ENCODE data around the gene FYB1. TPM values are rescaled to one million over a fixed set of nuclear protein-coding genes. Genes with fewer than 3 reads are reported as not detected.

FYB1 gene
- total RNA-seq, 1 experiment from 2014 or later = not detected

DNA sequence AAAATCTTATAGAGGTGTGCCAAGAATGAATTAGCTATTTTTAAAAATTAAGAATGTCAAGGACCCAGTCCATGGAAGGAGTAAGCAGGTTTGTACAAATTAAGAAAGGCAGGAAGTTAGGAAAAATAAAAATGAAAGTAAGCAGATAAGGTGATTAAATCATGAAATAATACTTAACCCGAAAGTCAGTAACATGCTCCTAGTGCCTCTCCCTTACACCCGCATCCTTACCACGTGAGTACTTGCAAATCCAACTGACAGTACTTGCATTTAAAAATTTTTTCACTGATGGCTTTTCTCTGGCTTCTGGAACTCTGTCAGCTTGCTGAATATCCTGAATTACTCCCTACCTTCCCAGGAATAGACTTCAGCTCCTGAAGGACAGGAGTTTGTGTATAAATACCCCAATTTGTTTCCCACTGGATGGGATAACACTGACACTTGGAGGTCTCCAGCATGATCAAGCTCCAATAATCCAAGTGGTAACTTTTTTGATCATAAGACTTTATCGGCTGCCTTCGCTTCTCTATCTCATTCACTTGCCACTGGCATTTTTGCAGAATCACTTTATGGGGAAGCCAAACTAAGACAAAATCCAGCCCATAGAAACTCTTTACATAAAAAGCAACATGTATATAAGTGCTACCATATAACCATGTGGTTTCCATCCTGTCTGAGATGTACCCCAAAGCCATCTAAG, 103.6 kb downstream of the FYB1 start:
- no peak for DNase-seq (ENCODE audit: low read depth)
- in situ Hi-C loops (cut with HindIII; ENCODE audit: low pct_unique_long_range_greater_than_20kb, low sequenced_read_pairs) = no loop called here

DNA sequence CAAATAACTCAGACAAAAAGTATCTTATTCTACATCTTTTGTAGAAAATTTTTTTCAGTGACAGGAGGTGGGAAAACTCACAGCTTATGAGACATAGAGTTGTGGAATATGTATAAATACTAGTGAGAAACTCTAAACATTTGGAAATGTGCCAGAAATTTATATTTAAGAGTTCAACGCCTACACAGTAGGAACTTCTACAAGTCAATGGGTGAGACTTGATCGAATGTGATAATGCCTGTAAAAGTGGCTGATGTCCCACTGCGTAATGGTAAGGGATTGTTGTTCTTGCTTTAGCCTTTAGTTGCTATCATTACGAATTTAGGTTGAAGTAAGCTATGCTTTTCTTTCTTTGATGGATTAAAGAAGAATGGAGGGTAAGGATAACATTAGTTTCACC, 105.2 kb downstream of the FYB1 start:
- no peak for DNase-seq (ENCODE audit: low read depth)
- in situ Hi-C loops (cut with HindIII; ENCODE audit: low pct_unique_long_range_greater_than_20kb, low sequenced_read_pairs) = no loop called here

DNA sequence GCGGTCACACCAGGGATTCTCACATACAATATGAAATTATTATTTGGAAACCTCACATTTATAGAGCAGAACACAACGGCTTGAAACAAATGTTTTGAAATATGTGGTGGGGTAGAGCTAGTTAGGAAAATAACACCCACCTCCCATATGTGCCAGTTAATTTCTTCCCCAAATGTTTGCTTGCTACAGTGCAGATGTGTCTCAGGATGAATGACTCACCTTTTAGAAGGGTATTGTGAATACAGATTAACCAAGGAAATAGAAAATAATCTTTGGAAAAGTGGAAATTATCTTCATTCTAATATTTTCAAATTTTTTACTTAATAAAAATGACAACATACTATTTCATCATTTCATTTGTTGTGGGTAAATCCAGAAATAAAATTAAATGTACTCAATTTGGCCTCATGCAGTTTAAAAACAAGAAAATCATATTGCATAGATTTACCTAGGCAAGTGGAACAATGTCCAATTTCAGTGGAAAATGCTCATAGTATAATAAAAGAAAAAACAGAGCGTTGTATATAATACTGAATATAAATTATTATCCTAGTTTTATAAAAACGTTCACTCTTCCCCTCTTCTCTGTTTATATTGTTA, 105.9 kb downstream of the FYB1 start:
- DNase-seq (ENCODE audit: low read depth) = no peak
- in situ Hi-C loops (cut with HindIII; ENCODE audit: low pct_unique_long_range_greater_than_20kb, low sequenced_read_pairs) = no loop called here

DNA sequence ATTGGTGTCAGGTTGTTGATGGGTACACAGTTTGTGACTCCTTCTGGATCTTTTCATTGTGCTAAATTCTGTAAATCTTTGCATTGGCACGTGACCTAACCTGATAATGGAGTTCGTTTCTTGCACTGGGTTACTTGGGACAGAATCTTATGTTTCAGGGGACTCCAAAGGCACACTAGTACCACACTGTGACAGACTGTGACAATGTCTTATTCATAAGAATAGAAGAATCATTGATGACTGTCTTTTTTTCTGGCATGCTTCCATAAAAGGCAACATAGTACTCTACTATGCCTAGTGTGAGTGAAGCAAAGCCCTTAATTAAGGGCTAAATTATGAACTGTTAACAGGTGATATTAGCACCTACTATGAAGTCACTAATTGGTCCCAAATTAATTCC, 109.8 kb downstream of the FYB1 start:
- no peak for DNase-seq (ENCODE audit: low read depth)
- in situ Hi-C loops (cut with HindIII; ENCODE audit: low pct_unique_long_range_greater_than_20kb, low sequenced_read_pairs) = no loop called here

DNA sequence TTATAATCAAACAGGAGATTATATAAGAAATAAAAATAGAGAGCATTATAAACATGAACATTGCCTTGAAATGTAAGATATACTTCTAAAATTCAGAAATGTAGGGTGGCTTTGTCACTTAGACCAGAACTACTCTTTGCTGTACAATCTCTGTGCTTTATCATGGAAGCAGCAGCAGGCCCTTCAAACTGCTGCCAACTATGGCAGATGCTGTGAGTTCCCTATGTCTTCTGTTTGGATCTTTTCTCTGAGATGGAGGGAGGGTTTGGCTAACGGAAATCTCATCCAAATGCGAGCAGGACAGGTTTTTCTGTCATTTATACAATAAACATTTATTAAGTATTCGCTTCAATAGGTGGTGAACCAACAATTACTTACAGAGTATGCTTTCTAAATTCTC, 110.4 kb downstream of the FYB1 start:
- DNase-seq (ENCODE audit: low read depth) = no peak
- in situ Hi-C loops (cut with HindIII; ENCODE audit: low pct_unique_long_range_greater_than_20kb, low sequenced_read_pairs) = no loop called here

DNA sequence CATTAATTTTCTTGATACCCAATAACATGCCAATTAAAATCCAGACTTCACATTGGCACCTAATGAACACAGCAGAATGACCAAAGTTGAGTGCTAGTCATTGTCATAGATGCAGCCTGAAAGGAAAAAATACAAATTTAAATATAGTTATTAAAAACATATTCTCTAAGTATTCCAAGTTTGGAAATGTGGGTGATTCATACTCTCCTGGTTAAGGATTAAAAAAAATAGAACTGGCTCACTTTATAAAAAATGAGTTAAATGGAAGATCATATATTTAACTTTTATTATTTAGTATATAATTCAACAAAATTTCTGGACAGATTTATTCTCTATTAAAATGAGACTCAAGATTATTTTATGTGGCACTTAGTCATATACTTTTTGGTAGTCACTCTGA, 112.0 kb downstream of the FYB1 start:
- DNase-seq (ENCODE audit: low read depth) = no peak
- in situ Hi-C loops (cut with HindIII; ENCODE audit: low pct_unique_long_range_greater_than_20kb, low sequenced_read_pairs) = no loop called here

DNA sequence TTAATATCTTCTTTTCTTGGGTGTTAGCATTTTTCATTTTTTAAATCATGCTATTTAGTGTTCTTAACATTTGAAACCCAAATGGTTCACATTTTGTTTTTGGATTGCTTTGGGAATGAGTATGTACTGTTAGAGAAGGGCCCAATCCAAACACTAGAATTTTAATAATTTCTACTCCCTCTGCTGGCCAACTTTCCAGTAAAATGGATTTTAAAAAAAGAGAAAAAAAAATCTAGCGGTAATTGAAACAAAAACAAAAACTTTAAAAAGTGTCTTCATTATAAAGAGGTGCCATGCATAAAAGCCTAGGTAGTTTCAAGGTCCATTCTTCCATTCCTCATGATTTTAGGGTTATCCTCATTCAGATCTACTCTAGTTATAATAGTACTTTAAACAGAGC, 113.0 kb downstream of the FYB1 start:
- DNase-seq (ENCODE audit: low read depth) = no peak
- in situ Hi-C loops (cut with HindIII; ENCODE audit: low pct_unique_long_range_greater_than_20kb, low sequenced_read_pairs) = no loop called here

DNA sequence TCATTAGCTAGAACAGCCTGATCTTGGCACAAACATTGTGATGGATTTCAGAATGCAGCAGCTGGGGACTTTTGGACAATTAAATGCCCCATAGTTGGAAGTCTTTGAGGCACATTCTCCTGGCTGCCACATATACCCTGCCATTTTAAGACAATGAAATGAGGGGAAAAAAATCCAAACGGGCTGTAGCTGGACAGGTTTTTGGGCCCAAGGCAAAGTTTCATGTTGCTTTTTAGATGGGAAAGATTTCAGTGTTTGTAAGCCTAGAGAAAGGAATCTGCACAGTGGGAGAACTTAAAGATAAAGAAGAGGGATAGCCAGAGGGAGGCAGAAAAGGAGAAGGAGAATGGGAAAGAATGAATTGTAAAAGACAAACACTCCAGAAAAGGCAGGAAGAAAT, 115.1 kb downstream of the FYB1 start:
- DNase-seq (ENCODE audit: low read depth) = no peak
- in situ Hi-C loops (cut with HindIII; ENCODE audit: low pct_unique_long_range_greater_than_20kb, low sequenced_read_pairs) = no loop called here

DNA sequence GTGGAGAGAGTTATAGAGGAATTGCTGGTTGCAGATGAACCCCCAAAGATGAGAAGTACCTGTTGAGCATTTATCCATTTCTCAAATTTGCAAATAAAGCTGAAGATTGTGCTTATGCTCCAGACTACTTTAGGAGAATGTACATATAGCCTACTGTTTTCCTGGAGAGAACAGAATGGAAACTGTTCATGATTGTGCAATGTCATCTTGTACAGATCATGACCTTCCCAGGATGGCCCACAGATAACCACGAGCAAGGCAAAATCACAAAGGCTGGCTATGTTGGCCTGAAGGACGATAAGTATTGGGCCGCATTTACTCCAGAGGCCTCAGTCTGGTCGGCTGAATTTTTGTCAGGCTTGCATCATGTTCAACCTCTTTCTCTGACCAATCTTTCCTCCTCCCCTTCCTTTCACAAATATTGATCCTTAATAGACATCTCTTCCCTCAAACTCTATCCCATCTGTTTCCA, 116.6 kb downstream of the FYB1 start:
- in situ Hi-C loops (cut with HindIII; ENCODE audit: low pct_unique_long_range_greater_than_20kb, low sequenced_read_pairs) = no loop called here
- DNase-seq (ENCODE audit: low read depth) = no peak

DNA sequence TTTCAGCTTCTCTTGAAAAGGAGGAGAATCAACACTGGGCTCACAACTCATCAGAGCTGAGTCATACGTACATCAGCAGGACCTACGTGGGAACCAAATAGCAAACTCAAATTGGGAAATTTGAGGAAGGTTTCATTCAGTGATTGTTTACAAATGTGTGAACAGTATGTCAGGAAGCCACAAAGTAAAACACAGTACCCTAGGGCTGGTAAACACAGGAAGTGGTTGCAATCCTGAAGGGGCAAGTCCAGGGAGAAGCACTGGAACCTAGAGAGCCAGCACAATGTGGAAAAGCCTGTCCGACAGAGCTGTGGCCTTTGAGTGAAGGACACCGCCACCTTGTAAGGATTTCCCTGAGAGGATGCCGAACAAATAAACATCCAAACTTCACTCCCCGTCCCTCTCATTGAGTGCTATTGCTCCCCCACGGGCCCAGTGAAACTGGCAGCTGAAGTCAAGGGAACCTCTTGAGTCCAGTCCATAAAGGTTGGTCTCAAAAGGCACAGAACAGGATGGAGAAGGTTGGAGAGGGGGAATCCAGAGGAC, 118.4 kb downstream of the FYB1 start:
- in situ Hi-C loops (cut with HindIII; ENCODE audit: low pct_unique_long_range_greater_than_20kb, low sequenced_read_pairs) = no loop called here
- DNase-seq (ENCODE audit: low read depth) = peak; percentile 62

DNA sequence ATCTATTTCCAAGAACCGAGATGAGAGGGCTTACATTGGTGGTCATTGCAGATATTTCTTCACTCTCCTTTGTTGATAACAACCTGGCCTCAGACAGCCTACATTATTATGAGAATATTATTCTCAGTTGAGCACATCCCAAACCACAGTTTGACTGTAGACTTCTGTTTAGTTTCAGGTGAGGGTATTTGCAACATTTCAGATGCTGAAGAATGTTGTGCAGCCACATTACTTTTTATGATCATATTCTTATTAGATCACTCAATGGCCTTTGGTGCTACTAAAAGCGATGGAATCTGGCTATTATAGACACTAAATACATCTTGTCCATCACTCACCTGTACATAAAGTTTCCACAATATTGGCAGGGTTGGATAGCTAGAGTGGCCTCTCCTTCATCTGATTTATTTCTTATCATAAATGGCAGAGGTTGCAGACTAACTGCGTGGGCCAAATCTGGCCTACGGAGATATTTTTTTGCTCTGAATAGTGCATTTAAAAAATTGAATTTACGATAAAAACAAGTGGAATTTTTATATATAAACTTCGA, 119.0 kb downstream of the FYB1 start:
- in situ Hi-C loops (cut with HindIII; ENCODE audit: low pct_unique_long_range_greater_than_20kb, low sequenced_read_pairs) = no loop called here
- DNase-seq (ENCODE audit: low read depth) = no peak

DNA sequence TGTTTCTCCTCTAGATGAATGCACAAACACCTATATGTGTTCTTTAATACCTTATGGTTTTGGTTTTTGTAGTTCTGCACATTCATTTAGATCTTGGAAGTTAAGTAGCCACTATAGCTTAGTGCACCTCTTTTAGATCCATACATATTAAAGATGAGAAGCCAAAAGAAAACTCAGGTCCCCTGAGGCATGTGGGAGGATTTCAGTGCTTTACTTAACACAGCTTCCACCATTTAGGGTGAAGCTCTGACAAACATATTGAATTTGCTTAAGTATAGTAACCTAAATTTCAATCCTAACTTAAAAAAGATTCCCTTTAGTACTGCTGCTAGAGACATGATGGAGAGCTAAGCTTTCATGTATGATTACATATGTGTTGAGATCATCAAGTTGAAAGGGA, 119.5 kb downstream of the FYB1 start:
- DNase-seq (ENCODE audit: low read depth) = no peak
- in situ Hi-C loops (cut with HindIII; ENCODE audit: low pct_unique_long_range_greater_than_20kb, low sequenced_read_pairs) = no loop called here

DNA sequence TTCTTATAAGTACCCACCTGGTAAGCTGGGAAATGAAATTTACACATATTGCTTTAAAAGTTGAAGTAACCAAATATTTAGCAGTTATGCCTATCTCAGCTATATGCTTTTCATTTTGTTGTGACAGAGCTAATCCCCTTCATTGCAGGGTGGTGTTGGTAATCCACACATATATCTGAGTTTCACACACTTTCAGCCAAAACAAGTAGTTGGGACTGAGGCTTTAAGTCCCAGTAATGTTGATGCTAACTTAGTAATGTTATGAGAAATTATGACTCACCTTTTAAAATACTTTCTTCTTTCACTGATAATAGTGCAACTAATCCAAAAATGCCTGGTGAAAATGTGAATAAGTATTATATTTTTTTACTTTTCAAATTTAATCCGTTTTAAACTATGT, 126.0 kb downstream of the FYB1 start:
- no peak for DNase-seq (ENCODE audit: low read depth)
- in situ Hi-C loops (cut with HindIII; ENCODE audit: low pct_unique_long_range_greater_than_20kb, low sequenced_read_pairs) = no loop called here

DNA sequence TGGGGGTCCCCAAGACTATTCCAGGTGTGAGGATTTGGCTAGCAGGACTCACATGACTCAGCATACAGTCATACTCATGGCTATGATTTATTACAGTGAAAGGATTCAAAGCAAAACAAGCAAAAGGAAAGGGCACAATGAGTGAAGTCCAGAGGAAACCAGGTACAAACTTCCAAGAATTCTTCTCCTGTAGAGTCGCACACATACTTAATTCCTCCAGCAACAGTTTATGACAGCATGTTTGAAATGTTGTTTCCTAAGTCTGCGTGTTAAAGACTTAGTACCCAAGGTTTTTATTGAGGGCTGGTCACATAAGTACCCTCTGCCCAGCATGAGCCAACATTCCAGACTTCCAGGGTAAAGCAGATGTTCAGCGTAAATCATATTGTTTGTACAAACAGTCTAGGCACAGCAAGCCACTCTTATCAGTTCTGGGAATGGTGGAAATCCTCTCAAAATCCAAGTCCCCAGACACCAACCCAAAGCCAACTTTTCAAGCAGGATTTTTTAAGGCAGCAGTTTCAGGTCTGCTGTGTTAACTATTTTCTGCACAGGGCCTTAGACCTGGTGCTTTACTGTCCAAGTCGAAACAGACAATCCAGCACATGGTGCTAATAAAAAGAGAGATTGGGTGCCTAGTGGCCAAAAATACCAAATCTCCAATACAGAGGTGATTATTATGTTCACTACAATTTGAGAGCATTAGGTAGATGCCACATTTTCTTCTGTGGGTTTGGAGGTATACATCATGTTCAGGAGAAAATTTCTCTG, 126.6 kb downstream of the FYB1 start:
- peak; percentile 37 for DNase-seq (ENCODE audit: low read depth)
- in situ Hi-C loops (cut with HindIII; ENCODE audit: low pct_unique_long_range_greater_than_20kb, low sequenced_read_pairs) = no loop called here

DNA sequence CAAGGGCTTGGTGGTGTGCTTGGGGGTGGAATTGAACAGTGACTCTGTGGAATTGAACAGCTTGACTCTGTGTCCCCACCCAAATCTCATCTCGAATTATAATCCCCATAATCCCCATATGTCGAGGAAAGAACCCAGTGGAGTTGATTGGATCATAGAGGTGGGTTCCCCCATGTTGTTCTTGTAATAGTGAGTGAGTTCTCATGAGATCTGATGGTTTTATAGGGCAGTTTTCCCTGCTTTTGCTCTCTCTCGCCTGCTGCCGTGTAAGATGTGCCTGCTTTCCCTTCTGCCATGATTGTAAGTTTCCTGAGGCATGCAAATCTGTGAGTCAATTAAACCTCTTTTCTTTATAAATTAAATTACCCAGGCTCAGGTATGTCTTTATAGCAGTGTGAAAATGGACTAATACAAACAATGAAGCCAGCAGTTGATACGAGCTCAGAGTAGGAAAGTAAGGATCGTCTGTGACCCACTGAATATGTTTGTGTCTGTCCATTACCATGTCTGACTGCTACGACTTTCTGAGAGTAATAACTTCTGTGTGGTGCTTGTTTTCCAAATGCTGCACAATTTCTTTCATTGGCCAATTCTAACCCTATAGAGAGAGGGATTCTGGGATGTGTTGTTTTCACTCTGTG, 127.3 kb downstream of the FYB1 start:
- in situ Hi-C loops (cut with HindIII; ENCODE audit: low pct_unique_long_range_greater_than_20kb, low sequenced_read_pairs) = no loop called here

DNA sequence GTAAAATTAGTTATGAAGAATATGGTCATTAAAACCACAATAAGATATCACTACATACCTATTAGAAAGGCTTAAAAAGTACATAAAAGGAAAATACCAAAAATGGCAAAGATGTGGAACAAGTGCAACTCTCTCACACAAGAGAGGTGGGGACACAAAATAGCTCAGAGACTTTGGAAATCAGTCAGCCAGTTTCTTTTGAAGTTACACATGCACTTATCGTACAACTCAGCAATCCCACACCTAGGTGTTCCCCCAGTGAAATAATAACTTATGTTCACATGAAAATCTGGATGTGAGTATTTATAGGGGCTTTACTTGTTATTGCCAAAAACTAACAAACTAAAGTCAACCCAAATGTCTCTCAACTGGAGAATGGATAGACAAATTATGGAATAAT, 135.4 kb downstream of the FYB1 start:
- no peak for DNase-seq (ENCODE audit: low read depth)
- in situ Hi-C loops (cut with HindIII; ENCODE audit: low pct_unique_long_range_greater_than_20kb, low sequenced_read_pairs) = no loop called here

More for the DNA sequence above, 127.3 kb downstream of the FYB1 start:
- DNase-seq (ENCODE audit: low read depth) = peak; percentile 32

DNA sequence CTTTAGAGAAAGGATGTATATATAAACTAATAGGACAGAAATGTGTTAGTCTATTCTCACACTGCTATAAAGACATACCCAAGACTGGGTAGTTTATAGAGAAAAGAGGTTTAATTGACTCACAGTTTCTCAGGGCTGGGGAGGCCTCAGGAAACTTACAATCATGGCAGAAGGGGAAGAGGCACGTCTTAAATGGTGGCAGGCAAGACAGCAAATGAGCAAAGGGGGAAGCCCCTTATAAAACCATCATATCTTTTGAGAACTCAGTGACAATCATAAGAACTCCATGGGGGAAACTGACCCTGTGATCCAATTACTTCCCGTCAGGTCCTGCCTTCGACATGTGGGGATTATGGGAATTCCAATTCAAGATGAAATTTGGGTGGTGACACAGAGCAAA, 136.4 kb downstream of the FYB1 start:
- in situ Hi-C loops (cut with HindIII; ENCODE audit: low pct_unique_long_range_greater_than_20kb, low sequenced_read_pairs) = no loop called here
- DNase-seq (ENCODE audit: low read depth) = no peak

DNA sequence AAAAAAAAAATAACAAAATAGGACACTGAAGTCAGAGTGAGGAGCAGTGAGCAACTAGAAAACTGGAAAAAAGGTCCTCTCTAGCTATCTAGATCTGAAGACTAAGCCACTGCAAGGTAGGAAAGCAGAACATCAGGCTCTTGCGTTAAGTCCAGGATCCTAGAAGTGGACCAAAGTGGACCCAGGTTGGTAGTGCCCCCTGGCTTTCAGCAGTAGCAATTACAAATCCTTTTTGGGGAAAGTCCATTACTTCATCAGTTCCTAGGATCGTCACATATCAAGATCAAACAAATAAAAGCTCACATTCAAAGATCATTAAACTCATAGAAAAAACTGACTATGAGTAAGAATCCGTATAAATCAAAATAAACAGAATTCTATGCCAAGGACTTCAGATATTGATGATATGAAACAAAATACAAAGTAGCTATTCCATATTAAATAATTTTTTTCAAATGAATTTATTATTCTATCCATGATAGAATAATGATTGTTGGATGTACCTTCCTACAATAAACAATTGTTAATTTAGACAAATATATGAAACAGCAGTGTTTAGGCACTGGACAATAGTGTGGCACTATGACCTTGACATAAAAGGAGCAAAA, 138.7 kb downstream of the FYB1 start:
- in situ Hi-C loops (cut with HindIII; ENCODE audit: low pct_unique_long_range_greater_than_20kb, low sequenced_read_pairs) = no loop called here
- DNase-seq (ENCODE audit: low read depth) = no peak

All from Caki2 (cell line).